ENCODE data around the gene CIITA.

DNA sequence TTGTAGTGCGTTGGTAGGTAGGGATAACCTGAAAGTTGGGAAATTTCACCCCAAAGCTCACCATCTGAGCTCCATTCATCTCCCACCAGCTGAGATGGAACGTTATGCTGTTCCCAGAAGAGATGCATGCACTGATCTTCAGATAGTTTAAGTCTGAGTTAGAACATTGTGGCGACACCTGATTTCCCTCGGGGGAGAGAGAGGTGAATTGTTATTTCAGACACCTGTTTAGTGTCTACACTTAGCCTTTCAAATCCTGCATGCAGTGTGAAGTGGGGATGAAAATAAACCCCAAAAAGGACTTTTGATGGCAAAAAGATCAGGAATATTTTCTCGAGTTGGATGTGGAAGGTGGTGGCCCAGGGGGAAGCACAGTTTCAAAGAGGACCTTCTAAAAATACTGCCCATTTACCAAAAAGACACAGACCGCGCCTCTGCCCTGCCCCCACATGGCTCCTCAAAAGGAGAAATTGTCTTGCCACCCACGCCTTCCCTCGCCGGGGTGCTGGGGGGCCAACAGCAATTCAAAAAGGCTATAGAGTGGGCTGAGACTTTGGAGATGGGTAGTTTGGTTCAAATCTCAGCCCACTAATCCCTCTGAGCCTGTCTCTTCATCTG lies 11.4 kb downstream of the CIITA start:
- TF ChIP-seq, protein P1, sequence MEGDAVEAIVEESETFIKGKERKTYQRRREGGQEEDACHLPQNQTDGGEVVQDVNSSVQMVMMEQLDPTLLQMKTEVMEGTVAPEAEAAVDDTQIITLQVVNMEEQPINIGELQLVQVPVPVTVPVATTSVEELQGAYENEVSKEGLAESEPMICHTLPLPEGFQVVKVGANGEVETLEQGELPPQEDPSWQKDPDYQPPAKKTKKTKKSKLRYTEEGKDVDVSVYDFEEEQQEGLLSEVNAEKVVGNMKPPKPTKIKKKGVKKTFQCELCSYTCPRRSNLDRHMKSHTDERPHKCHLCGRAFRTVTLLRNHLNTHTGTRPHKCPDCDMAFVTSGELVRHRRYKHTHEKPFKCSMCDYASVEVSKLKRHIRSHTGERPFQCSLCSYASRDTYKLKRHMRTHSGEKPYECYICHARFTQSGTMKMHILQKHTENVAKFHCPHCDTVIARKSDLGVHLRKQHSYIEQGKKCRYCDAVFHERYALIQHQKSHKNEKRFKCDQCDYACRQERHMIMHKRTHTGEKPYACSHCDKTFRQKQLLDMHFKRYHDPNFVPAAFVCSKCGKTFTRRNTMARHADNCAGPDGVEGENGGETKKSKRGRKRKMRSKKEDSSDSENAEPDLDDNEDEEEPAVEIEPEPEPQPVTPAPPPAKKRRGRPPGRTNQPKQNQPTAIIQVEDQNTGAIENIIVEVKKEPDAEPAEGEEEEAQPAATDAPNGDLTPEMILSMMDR (IDR thresholded peaks at IDR 0.05): no peak
- no peak for TF ChIP-seq POLR2A (IDR thresholded peaks at IDR 0.05)

Data from heart left ventricle (tissue), 13 donors.